HG03521 (cell line): Measurements from ENCODE around the gene RPLP2.

Source experiments
- ATAC-seq: cut with Tn5 transposase; IDR thresholded peaks from one replicate; pipeline ENCODE4 v1.9.1; 2021; ENCODE audit warnings: mild to moderate bottlenecking, moderate library complexity; ENCODE audit not compliant: unreplicated experiment

Gene RPLP2

DNA sequence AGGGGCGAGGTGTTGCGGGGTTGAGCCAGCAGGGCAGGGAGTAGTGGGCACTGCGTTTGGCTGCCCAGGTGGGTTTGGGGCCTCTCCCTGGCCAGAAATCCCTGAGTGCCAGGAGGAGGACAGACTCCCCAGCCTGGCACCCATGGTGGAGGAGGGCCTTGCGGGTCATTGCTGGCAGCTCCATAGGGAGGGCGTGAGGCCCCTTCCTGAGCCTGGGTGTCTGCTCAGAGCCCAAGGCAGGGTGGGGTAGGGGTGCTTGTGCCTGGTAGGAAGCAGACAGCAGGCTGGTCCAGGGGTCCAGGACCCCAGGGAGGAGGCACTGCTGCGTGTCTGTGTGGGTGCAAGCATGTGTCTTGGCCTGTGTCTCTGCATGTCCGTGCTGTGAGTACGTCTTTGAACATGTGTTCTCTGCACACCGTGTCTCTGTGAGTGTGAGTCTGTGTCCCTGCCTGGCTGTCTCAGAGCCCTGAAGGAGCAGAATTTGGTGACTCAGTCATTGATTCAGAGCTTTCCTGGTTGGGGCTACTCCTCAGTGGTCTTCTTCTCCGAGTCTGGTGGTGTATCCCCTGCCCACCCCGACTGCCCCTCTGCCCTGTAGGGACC, 36.8 kb downstream of the RPLP2 start:
- ATAC-seq, result no peak

DNA sequence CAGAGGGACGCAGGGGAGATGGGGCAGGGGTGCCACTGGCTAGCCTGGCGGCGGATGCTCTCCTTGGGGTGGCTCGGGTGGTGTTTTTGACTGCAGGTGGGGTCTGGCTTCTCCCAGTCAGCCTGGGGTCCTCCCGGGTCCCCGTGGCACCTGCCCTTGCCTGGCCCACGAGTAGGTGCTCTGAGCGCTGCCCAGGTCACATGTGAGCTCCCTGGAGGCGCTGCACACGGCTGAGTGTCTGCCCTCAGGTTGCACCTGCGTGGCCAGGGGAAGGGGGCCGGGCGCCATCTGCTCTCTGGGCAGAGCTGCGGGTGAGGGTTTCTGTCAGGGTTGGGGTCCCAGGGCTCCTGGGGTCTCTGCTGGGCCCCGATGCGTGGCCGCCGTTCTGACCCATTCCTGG, 38.1 kb downstream of the RPLP2 start:
- ATAC-seq, result no peak

- peak; percentile 38 for ATAC-seq
Observed at GRCh38 chr11:848380-848931, 38.7 kb downstream of the RPLP2 start.

DNA sequence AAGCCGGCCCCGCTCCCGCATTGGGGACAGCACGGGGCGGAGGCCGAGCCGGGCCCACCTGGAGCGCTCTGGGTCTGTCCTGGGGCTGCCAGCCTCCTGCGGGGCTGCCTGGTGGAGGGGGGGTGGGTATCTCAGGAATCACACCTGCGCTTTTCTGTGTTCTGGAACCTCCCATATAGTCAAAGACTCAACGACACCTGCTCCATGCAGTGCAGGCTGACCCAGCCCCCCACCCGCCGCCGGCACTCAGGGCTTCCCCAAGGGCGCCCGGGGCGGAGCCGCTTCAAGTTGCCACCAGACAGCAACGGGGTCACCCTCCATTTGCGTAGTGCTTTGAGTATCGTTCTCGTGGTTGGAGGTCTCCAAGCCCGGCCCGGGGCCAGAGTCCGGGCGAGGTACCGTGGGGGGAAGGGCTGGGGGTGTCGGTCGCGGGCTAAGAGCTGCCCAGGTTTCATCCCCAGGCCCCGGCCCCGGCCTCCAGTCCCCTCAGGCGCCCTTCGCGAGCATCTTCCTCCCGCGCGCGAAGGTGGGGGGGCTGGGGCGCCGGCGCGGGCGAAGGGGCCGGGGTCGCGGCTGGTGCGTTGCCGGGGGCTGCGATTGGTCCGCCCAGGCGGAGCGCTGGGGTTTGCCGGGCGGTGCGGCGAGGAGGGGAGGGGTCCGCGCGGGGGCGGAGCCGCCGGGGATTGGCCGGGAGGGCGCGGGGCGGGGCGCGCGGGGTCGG, 39.5 kb downstream of the RPLP2 start:
- ATAC-seq, result no peak

- no peak for ATAC-seq
Observed at GRCh38 chr11:849951-850774, 40.4 kb downstream of the RPLP2 start.

DNA sequence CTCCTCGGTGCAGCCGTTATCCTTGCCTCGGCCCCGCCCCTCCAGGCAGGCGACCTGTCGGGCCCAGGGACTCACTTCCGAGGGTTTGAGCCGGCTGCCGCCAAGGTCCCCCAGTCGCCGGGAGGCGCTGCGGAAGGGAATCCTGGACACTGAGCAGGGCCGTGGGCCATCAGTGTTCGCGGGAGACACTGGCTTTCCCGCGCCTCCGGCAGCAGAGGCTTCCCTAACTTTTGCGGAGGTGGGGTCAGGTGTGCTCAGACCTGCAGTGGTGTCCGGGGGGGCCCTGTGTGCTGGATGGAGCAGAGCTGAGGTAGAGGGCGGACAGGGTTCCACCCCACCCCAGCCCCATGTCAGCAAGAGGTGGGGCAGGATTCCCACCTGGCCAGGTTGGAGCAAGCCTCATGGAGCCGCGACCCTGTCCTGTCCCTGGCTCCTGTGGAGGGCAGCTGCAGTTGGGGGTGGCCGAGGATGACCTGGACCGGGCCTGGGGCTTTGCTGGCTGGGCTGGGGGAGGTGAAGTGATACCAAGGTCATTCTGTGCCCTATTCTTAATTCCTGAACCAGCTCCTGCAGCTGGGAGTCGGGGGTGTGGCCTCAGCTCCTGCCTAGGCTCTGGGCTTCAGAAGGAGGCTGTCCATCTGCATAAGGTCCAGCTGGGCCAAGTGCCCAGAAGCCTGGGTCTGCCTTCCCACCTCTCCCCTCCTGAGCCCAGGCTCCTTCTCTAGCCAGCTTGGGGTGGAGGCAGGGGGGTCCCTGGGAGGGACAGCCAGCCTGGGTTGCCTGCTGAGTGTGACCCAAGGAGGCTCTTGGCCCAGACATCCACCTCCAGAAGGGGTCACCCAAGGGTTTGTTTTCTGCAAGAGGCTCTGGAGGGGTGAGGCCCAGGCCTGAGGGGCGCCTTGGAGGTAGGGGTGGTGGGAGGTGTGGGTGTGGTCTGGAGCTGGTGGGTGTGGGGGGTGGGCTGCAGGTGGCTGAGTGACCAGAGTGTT, 41.3 kb downstream of the RPLP2 start:
- ATAC-seq, result no peak

GRCh38 chr11:852762-853161, 43.0 kb downstream of the RPLP2 start:
- ATAC-seq, result no peak

DNA sequence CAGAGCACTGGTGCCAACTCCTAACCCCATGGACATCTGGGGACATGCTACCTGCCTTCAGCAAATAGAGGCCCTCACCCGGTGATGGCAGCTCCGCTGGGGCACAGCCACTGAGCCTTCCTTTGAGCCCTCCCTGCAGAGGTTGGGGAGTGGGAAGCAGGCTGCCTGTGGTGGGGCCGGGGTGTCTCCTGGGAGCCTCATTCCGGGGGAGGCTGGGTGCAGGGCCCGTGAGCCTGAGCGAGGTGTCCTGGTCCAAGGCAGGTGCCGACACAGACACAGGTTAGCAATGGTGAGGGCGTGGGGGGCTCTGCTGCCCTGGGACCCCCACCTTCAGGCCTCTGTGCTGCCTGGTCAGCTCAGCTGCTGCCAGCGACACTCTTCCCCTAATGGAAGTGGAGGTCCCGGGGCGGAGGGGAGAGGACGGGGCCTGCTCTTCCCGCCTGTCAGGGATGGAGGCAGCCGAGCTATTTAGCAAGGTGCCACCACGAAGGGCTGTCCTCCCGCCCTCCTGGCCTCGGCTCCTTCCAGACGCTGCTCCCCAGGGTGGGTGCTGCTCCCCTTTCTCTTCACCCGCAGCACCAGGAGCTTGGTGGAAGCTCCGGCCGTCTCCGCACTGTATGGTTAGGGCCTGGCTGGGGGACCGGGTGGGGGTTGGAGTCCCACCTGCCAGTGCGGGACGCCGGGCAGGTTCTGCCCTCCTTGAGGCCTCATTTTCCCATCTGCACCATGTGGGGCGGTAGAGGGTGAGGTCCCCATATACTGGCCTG, 44.1 kb downstream of the RPLP2 start:
- ATAC-seq, result no peak

DNA sequence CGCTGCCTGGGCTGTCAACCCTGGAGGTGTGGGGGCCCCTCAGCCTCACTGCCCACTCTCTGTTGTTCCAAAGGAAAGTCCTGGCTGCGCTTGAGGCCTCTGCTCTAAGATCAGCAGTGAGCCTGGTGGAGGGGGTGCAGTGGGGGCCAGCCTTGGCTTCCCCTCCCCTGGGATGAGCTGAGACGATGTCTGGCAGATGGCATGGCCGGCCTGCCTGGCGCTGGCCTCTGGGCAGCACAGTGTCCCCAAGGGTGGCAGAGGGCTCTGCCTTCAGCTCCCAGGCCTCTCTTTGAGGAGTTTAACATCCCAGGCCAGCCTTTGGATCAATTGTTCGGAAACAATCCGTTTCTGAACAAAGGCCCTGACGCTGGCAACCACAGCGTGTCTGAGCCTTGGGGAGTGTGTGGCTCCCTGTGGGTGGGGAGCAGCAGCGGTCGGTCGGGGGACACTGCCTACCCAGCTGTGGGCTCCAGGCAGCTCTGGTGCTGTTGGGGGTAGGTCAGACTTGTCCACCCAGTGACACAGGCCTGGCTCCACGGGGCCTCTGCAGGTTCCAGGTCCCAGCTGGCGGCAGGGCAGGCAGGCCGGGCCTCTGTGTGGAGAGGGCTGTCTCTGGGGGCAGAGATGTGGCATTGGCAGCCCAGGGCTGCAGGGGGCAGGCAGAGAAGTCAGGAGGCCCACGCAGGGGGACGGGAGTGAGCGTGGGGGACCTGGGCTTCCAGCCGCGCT, 45.0 kb downstream of the RPLP2 start:
- no peak for ATAC-seq

DNA sequence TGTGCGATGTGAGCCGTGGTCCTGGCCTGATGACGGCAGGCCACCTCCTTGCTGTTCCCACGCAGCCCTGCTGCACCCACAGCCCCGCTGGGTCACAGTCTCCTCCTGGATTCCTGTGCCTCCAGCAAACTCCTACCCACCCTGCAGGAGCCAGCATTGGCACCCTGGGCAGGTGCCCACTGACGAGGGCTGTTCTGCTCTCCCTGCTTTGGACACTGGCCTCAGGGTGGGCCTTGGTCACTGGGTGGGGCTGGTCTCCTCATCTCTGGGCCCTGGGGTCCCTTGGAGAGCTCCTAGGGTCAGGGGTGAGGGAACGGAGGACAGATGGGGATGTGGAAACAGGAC, 45.5 kb downstream of the RPLP2 start:
- no peak for ATAC-seq

GRCh38 chr11:855796-856195, 46.0 kb downstream of the RPLP2 start:
- no peak for ATAC-seq

DNA sequence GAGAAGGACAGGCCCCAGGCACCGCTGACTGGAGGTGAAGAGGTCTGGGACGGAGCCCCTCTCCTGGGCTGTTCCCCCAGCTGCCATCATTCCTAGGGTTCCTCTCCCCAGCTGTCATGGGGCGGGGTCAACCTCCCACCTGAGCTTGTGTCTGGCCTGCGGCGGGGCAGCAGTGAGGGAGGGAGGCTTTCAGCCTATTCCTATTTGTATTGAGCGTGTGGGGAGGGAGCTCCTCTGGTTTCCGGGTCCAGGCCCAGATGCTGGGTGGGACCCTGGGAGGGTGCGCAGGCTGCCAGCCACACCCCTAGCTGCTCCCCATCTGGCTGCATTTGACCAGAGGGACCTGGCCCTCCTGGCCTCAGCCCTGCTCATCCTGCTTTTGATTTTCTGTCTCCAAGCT, 46.6 kb downstream of the RPLP2 start:
- ATAC-seq, result no peak

DNA sequence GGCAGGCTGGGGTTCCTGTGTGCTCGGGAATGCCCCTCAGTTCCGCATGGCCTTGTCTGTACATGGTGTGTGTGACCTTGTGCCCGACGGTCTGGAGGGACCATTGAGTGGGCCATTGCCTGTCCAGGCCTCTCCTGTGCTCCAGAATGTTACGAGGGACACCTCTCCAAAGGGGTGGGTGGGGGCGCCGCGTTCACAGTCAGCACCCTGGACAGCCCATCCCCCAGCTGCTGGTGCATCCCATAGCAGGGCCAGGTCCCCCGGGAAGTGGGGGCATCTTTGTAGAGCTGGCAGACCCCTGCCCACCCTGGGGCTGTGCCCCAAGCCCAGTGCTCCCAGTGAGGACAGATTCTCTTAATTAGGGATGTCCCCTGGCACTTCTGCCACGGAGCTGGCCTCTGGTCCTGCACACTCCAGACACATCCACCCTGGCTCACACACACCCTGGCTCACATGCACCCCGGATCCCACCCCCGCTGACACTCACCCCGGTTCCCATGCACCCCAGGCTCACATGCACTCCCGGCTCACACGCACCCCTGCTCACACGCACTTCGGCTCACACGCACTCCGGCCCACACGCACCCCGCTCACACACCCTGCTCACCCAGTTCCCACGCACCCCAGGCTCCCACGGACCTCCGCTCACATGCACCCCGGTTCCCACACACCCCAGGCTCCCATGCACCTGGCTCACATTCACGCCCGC, 48.4 kb downstream of the RPLP2 start:
- no peak for ATAC-seq

DNA sequence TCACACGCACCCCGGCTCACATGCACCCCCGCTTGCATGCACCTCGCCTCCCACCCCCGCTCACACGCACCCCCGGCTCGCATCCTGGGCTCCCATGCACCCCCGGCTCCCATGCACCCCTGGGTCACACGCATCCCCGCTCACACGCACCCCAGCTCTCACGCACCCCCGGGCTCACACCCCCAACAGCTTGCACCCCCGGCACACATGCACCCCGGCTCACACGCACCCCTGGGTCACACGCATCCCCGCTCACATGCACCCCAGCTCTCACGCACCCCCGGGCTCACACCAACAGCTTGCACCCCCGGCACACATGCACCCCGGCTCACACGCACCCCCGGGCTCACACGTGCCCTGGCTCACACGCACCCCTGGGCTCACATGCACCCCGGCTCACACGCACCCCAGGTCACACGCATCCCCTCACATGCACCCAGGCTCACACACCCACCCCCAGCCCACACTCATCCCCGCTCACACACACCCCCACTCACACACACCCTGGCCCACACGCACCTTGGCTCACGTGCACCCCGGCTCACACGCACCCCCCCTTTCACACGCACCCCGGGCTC, 49.1 kb downstream of the RPLP2 start:
- ATAC-seq, result no peak

DNA sequence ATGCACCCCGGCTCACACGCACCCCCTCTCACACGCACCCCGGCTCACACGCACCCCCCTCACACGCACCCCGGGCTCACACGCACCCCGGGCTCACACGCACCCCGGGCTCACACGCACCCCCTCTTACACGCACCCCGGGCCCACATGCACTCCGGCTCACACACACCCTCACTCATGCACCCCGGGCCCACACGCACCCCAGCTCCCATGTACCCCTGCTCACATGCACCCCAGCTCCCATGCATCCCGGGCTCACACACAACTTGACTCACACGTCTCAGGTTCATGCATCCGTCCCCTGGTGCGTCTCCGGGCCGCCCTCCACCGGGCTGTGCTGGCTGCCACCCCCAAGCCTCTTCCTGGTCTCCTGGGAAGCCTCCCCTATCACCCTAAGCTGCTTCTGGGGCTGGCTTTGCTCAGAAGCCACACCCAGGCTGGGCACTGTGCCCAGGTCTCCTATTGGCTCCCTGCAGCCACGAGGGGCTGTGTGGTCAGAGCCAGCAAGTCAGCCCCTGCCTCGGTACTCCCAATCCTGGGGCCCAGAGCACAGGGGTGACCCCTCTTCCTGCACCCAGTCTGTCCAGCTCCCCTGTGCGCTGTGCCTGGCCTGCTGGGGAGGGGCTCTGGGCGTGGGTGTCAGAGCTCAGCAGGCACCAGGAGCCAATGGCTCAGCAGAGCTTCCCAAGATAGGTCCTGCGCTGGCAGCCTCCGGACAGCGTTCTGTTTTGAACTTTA, 49.8 kb downstream of the RPLP2 start:
- no peak for ATAC-seq

- no peak for ATAC-seq
Observed at GRCh38 chr11:860234-861104, 50.7 kb downstream of the RPLP2 start.

- ATAC-seq, result no peak
Observed at GRCh38 chr11:861105-861479, 51.3 kb downstream of the RPLP2 start.
